Smooth muscle cell (in vitro differentiated cells): ENCODE results near the gene NCOA7. TPM values are rescaled to one million over a fixed set of nuclear protein-coding genes. Genes with fewer than 3 reads are reported as not detected.

Experiments
- DNase-seq: peaks from one replicate; lab custom pipeline; 2025; ENCODE audit not compliant: unreplicated experiment; lab: John Stamatoyannopoulos, UW
- H2AFZ ChIP-seq: fragments of 200-600 bp; sonication (generic); 2 replicates; pipeline ENCODE4 v1.6.0; 2016; ENCODE audit warnings: antibody characterized with exemption, low read depth, mild to moderate bottlenecking
- H3F3A ChIP-seq: fragments of 200-600 bp; sonication (generic); 2 replicates; pipeline ENCODE4 v1.6.0; 2017; ENCODE audit warnings: antibody characterized with exemption, low read depth
- H3K27ac ChIP-seq: fragments of 200-600 bp; sonication (generic); 2 replicates; pipeline ENCODE4 v1.5.1; 2016; ENCODE audit warnings: low read depth, mild to moderate bottlenecking
- H3K27me3 ChIP-seq: fragments of 200-600 bp; sonication (generic); 2 replicates; pipeline ENCODE4 v1.6.1; 2016; ENCODE audit warnings: low read depth, mild to moderate bottlenecking
- H3K36me3 ChIP-seq: fragments of 200-600 bp; sonication (generic); 2 replicates; pipeline ENCODE4 v1.5.1; 2016; ENCODE audit warnings: low read depth
- H3K4me1 ChIP-seq: fragments of 200-600 bp; sonication (generic); 2 replicates; pipeline ENCODE4 v1.5.1; 2016; ENCODE audit warnings: low read depth
- H3K4me2 ChIP-seq: fragments of 200-600 bp; sonication (generic); 2 replicates; pipeline ENCODE4 v1.6.0; 2016; ENCODE audit warnings: mild to moderate bottlenecking
- H3K4me3 ChIP-seq: fragments of 200-600 bp; sonication (generic); 2 replicates; pipeline ENCODE4 v1.5.1; 2016; ENCODE audit warnings: mild to moderate bottlenecking
- H3K79me2 ChIP-seq: fragments of 200-600 bp; sonication (generic); 2 replicates; pipeline ENCODE4 v1.6.0; 2016; ENCODE audit warnings: low read depth, mild to moderate bottlenecking
- H3K9ac ChIP-seq: fragments of 200-600 bp; sonication (generic); 2 replicates; pipeline ENCODE4 v1.6.0; 2016; ENCODE audit warnings: low read depth
- H3K9me3 ChIP-seq: fragments of 200-600 bp; sonication (generic); replicated peaks from 2 replicates; pipeline ENCODE4 v1.5.1; 2016; ENCODE audit warnings: low read depth
- H4K20me1 ChIP-seq: fragments of 200-600 bp; sonication (generic); 2 replicates; pipeline ENCODE4 v1.6.0; 2016; ENCODE audit warnings: low read depth
- WGBS: methylation state at CpG from one replicate; pipeline ENCODE4 v1.1.7; 2016; ENCODE audit warnings: low lambda C conversion rate; 5-methylcytosine and 5-hydroxymethylcytosine counted together
- polyA plus RNA-seq: library from polyadenylated mRNA; unstranded; fragments of >200 nt; fragmentation: Nextera tagmentation; extraction: Ambion mirVana; gene quantifications from 2 replicates; pipeline ENCODE4 v1.2.1, GENCODE V29; 2016
- total RNA-seq: library from RNA; depleted of rRNA; stranded (reverse); fragments of >200 nt; gene quantifications from 2 replicates; pipeline ENCODE4 v1.2.3, GENCODE V29; 2014
- TF ChIP-seq, protein P1 (sequence below): fragments of 200-600 bp; sonication (generic); IDR thresholded peaks from 2 replicates; pipeline ENCODE4 v1.5.1; 2017; ENCODE audit warnings: borderline replicate concordance, mild to moderate bottlenecking, antibody characterized with exemption; ENCODE audit not compliant: insufficient read depth, poor library complexity, severe bottlenecking

The NCOA7 gene
- total and polyA plus RNA-seq, 2 experiments from 2014 or later, result 38.1 to 44.0 TPM

DNA sequence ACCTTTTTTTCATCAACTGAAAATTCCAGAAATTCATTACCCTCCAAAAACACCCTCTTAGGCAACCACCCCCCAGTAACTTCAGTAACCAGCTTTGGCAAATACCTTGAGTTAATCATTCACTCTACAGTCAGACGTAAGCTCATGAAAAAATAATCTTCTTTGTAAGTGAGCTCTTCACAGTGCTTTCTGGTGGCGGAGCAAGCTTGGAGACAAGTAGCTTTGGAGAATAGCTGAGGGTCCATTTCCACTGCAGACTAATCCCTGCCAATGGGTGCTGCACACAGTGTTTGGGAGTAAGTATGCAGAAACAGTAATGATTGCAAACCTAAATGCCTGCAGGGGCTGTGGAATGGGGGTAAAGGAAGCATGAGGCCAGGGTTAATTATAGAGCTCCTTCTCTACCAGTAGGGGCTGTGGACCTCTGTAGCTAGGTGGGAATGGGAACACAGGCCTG, 109.0 kb downstream of the NCOA7 start:
- H3K4me2 ChIP-seq, result no peak overlapping the region
- H2AFZ ChIP-seq, result no peak overlapping the region
- TF ChIP-seq, protein P1, sequence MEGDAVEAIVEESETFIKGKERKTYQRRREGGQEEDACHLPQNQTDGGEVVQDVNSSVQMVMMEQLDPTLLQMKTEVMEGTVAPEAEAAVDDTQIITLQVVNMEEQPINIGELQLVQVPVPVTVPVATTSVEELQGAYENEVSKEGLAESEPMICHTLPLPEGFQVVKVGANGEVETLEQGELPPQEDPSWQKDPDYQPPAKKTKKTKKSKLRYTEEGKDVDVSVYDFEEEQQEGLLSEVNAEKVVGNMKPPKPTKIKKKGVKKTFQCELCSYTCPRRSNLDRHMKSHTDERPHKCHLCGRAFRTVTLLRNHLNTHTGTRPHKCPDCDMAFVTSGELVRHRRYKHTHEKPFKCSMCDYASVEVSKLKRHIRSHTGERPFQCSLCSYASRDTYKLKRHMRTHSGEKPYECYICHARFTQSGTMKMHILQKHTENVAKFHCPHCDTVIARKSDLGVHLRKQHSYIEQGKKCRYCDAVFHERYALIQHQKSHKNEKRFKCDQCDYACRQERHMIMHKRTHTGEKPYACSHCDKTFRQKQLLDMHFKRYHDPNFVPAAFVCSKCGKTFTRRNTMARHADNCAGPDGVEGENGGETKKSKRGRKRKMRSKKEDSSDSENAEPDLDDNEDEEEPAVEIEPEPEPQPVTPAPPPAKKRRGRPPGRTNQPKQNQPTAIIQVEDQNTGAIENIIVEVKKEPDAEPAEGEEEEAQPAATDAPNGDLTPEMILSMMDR, result no peak
- no peaks in the 10 kb centered on the region for H3K9me3 ChIP-seq
- 72% methylated on average over 2 of the region's 2 CpGs for WGBS
- no peak overlapping the region for H3K27ac ChIP-seq
- no peak for DNase-seq
- no peaks in the 10 kb centered on the region for H3K27me3 ChIP-seq
- H3F3A ChIP-seq, result no peaks in the 10 kb centered on the region
- no peak overlapping the region for H3K4me3 ChIP-seq
- H3K4me1 ChIP-seq, result no peaks in the 10 kb centered on the region
- H3K79me2 ChIP-seq, result no peaks in the 10 kb centered on the region
- H4K20me1 ChIP-seq, result no peaks in the 10 kb centered on the region
- H3K36me3 ChIP-seq, result no peaks in the 10 kb centered on the region
- H3K9ac ChIP-seq, result no peak overlapping the region

DNA sequence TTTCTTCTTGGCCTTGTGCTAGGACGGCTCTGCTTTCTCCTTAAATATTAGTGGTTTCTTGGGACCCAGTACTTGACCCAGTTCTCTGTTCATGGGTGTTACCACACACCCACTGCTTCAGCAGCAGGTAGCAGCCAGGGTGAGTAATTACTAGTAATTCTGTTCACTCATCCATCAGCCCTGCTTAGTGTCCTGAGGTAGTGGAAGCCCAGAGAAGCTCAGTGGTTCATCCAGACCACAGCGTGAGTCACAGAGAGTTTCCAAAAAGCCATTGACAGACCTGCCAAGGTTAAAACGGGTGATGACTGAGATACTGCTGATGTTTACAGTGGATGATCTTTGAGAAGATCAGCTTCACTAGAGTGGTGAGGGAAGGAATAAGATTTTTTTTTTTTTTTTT, 114.1 kb downstream of the NCOA7 start:
- H2AFZ ChIP-seq, result no peak overlapping the region
- no peak overlapping the region for H3K4me3 ChIP-seq
- H3F3A ChIP-seq, result peaks cover 4% of the 10 kb centered on the region
- no peak for DNase-seq
- WGBS, result 43% methylated on average over 3 of the region's 3 CpGs
- no peak overlapping the region for H3K4me2 ChIP-seq
- TF ChIP-seq, protein P1, result no peak
- H3K4me1 ChIP-seq, result no peaks in the 10 kb centered on the region
- H3K9me3 ChIP-seq, result no peaks in the 10 kb centered on the region
- no peaks in the 10 kb centered on the region for H3K27me3 ChIP-seq
- H3K9ac ChIP-seq, result no peak overlapping the region
- no peaks in the 10 kb centered on the region for H3K79me2 ChIP-seq
- no peaks in the 10 kb centered on the region for H4K20me1 ChIP-seq
- H3K36me3 ChIP-seq, result no peaks in the 10 kb centered on the region
- H3K27ac ChIP-seq, result no peak overlapping the region

DNA sequence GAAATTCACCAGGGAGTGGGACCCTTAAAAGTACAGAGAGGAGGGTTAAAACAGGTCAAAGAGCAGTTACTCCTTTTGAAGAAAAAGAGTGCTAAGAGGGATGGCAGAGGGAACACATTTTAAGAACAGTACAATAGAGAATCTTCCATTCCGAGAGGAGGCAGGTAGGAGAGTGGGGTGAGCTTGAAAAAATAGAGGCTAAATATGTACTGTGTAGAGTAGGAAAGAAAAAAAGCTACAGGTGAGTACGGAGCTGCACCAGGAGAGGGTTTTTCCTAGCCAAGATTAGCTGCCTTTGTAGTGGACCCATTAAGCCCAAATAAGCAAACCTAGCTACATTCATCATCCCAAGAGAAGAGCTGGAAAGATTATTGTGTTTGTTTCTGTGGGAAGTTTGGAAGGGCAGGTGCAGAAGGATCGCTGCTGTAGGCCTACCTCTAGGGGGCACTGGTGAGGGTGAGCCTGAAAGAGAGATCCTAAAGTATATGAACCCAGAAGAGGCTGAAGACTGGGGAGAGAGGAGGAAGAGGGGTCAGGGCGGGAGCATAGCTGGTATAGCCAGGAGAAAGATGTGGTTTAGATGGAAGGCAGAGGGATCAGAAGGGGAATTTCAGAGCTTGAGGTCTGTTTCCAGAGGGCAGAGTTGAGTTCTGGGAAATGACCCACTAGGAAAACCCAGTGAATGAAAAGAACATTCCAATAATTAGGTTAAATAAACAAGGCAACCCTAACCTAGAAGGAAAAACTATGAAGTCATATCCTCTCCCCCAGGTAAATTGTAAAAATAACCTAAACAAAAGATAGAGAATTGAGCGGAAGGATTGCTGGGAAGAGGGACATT, 115.6 kb downstream of the NCOA7 start:
- no peaks in the 10 kb centered on the region for H3K36me3 ChIP-seq
- H3K4me2 ChIP-seq, result no peak overlapping the region
- H3K79me2 ChIP-seq, result no peaks in the 10 kb centered on the region
- H3K27ac ChIP-seq, result no peak overlapping the region
- peaks cover 12% of the 10 kb centered on the region for H3F3A ChIP-seq
- 66% methylated on average over 5 of the region's 5 CpGs for WGBS
- H3K4me1 ChIP-seq, result no peaks in the 10 kb centered on the region
- DNase-seq, result no peak
- no peaks in the 10 kb centered on the region for H3K9me3 ChIP-seq
- H3K9ac ChIP-seq, result no peak overlapping the region
- H4K20me1 ChIP-seq, result no peaks in the 10 kb centered on the region
- no peak overlapping the region for H3K4me3 ChIP-seq
- H3K27me3 ChIP-seq, result no peaks in the 10 kb centered on the region
- no peak overlapping the region for H2AFZ ChIP-seq
- TF ChIP-seq, protein P1, result peak; percentile 50
